Liver (tissue), 3 donors: Measurements from ENCODE around the gene RPA3.

Source experiments
- FOXA1 ChIP-seq: IDR thresholded peaks from 2 replicates; pipeline ENCODE4 v1.6.1; 2016; ENCODE audit warnings: antibody characterized with exemption
- JUND ChIP-seq, 2 donors: IDR thresholded peaks; 2 replicates each; pipeline ENCODE4 v1.6.1; 2016; ENCODE audit warnings: antibody characterized with exemption in 2 of 2
- RXRA ChIP-seq, 2 donors: IDR thresholded peaks; 2 replicates each; pipeline ENCODE4 v1.6.1; 2017 to 2018; ENCODE audit warnings: antibody characterized with exemption in 2 of 2, mild to moderate bottlenecking in 1 of 2
- TF ChIP-seq, protein P1 (sequence below): fragments of 150-350 bp; IDR thresholded peaks from 2 replicates; pipeline ENCODE4 v1.5.1; 2017; ENCODE audit warnings: improper control_type of control experiment, low read depth, low read length; ENCODE audit not compliant: missing input control
- TF ChIP-seq, protein P2 (sequence below): IDR thresholded peaks from 2 replicates; pipeline ENCODE4 v1.6.1; 2016; ENCODE audit warnings: antibody characterized with exemption
- donor health status: healthy.
- donor health status: healthy.

DNA sequence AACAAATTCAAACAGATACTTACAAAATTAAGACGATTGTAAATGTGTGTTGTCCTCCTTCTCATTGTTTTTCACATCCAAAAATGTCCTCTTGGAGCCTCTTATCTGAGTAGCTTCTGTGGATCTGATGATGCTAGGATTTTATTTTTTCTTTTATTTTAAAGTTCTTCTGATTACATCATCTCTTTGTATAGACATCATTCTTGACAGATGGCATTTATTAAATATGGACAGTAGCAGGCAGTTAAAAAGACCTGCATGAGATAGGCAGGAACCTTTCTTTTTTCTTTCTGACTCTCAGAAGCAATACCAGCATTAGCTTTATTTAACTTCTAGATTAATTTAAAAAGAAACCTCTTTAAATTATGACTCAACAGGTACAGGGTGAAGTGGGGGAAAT lies at the start of gene RPA3:
- TF ChIP-seq JUND (IDR thresholded peaks at IDR 0.05) (no peak), RXRA (IDR thresholded peaks at IDR 0.05) (no peak), FOXA1 (no peak)
- TF ChIP-seq, protein P1, sequence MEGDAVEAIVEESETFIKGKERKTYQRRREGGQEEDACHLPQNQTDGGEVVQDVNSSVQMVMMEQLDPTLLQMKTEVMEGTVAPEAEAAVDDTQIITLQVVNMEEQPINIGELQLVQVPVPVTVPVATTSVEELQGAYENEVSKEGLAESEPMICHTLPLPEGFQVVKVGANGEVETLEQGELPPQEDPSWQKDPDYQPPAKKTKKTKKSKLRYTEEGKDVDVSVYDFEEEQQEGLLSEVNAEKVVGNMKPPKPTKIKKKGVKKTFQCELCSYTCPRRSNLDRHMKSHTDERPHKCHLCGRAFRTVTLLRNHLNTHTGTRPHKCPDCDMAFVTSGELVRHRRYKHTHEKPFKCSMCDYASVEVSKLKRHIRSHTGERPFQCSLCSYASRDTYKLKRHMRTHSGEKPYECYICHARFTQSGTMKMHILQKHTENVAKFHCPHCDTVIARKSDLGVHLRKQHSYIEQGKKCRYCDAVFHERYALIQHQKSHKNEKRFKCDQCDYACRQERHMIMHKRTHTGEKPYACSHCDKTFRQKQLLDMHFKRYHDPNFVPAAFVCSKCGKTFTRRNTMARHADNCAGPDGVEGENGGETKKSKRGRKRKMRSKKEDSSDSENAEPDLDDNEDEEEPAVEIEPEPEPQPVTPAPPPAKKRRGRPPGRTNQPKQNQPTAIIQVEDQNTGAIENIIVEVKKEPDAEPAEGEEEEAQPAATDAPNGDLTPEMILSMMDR: no peak
- TF ChIP-seq, protein P2, sequence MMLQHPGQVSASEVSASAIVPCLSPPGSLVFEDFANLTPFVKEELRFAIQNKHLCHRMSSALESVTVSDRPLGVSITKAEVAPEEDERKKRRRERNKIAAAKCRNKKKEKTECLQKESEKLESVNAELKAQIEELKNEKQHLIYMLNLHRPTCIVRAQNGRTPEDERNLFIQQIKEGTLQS: no peak
